Measurements from ENCODE around the gene UCK1.

DNA sequence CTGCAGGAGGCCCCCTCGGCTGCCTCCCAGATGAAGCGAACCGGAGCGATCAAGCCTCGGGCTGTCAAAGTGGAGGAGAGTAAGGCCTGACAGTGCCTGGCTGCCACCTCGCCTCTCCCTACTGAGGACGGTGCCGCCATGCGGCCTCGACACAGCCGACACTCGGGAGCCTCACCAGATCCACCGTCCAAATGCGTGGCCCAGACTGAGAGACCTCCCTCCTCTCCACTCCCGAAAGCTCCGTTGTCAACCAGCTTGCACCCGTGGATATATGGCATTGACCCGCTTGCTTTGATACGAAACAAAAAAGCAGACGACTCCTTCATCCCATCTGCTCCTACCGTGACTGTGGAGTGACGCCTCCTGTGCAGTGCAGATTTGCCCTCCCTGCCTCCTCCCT, 35.3 kb downstream of the UCK1 start:
- TF ChIP-seq, protein P1, sequence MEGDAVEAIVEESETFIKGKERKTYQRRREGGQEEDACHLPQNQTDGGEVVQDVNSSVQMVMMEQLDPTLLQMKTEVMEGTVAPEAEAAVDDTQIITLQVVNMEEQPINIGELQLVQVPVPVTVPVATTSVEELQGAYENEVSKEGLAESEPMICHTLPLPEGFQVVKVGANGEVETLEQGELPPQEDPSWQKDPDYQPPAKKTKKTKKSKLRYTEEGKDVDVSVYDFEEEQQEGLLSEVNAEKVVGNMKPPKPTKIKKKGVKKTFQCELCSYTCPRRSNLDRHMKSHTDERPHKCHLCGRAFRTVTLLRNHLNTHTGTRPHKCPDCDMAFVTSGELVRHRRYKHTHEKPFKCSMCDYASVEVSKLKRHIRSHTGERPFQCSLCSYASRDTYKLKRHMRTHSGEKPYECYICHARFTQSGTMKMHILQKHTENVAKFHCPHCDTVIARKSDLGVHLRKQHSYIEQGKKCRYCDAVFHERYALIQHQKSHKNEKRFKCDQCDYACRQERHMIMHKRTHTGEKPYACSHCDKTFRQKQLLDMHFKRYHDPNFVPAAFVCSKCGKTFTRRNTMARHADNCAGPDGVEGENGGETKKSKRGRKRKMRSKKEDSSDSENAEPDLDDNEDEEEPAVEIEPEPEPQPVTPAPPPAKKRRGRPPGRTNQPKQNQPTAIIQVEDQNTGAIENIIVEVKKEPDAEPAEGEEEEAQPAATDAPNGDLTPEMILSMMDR (IDR thresholded peaks at IDR 0.05; ENCODE audit: borderline replicate concordance, extremely low read depth, low read length, poor library complexity, severe bottlenecking), result no peak
- no peak for TF ChIP-seq EZH2 (IDR thresholded peaks at IDR 0.05; ENCODE audit: borderline replicate concordance, low read depth, low read length, severe bottlenecking)
